MV-4-11 (cell line): ENCODE measurements around the gene PMM1.
"Not testable (repeated sequence)": the region's sequence is repeated elsewhere in the genome, so short reads cannot be mapped to it uniquely, and the experiment has no call there.

Experiments
- DNase-seq: peaks from one replicate; lab custom pipeline; 2025; lab: John Stamatoyannopoulos, UW

The PMM1 gene

DNA sequence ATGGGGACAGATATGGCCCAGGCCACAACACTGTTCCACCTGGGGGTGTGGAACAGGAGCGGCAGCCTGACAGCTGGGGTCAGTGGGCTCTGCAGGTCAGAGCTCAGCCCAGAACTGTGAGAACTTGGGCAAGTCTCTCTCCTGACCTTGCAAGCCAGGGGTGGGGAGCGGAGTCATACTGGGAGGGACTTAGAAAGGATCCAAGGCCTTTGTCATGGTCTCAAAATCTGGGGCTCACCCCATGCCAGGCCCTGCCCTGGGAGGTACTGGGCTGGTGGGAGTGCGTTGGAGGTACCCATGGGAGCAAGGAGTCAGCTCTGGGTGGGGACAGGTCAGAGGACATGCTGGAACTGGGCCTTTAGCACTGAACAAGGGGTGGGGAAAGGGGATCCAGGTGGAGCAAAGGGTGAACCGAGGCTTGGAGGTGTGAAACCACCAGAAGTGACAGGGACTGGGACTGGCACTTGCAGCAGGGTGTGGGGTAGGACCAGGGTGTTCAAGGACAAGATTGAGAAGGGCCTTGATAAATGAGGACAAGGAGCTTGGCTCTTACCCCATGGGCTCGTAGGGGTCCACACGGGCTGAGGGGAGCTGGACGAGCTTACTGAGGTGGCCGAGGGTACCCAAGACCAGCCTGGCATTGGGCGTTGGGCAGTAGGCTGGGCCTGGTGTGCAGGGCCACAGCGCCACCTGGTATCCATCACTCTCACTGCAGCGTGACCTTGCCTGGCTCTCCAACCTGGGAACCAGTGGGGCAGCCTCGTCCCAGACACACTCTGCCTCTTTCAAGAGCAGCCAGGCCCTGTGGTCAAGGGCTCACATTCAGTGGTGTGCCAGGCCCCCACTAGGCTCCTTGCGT, 7.4 kb upstream of the PMM1 start:
- peak; percentile 18 for DNase-seq

DNA sequence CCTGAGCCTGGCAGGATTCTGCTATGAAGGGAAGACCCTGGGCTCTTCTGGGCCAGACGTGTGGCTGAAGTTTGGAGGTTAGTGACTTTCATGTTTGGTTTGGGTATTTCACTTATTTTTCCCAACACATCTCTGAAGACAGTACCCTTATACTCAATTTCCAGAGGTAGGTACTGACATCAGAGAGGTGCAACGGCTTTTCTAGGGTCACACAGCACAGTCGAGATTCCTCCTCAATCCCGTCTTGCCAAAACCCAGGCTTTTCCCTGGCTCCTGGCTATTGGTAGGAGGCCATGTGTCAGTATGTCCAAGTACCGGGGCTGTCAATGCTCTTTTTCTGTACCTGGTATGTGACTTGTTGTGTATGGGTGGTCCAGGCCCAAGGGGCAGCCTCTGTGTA, 6.1 kb upstream of the PMM1 start:
- DNase-seq = no peak

DNA sequence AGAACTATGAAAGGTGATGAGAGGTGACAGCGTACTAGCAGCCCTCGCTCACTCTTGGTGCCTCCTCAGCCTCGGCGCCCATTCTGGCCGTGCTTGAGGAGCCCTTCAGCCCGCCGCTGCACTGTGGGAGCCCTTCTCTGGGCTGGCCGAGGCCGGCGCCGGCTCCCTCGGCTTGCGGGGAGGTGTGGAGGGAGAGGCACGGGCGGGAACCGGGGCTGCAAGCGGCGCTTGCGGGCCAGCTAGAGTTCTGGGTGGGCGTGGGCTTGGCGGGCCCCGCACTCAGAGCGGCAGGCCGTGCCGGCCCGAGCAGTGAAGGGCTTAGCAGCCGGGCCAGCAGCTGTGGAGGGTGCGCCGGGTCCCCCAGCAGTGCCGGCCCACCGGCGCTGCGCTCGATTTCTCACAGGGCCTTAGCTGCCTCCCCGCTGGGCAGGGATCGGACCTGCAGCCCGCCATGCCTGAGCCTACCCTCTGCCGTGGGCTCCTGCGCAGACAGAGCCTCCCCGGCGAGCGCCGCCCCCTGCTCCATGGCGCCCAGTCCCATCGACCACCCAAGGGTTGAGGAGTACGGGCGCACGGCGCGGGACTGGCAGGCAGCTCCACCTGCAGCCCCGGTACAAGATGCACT, 3.8 kb upstream of the PMM1 start:
- DNase-seq = not testable (repeated sequence)

DNA sequence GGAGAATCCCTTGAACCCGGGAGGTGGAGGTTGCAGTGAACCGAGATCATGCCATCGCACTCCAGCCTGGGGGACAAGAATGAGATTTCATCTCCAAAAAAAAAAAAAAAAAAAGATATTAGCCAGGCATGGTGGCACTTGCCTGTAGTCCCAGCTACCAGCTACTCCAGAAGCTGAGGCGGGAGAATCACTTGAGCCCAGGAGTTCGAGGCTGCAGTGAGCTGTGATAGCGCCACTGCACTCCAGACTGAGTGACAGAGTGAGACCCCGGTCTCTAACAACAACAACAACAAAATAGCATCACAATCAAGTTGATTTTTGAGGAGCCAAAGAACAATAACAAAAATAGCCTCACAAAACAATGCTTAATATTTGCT, 2.3 kb downstream of the PMM1 start:
- DNase-seq = no peak

DNA sequence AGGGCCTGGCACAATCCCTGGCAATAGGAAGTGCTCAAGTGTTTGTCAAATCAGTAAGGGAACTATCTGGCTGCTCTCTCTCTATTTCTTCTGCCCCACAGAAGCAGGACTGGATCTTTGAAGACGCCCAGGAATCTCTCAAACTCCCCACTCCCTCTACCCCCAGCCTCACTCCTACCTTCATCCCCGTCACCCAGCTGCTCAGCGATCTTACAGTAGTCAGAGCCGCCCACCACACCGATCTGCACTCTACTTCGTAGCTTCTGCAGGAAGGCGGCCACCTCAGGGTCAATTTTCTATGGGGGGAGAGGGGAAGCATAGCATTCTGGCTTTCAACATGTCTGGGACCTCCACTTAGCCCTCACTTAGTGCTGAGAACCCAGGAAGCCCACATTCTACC, 3.7 kb downstream of the PMM1 start:
- no peak for DNase-seq

DNA sequence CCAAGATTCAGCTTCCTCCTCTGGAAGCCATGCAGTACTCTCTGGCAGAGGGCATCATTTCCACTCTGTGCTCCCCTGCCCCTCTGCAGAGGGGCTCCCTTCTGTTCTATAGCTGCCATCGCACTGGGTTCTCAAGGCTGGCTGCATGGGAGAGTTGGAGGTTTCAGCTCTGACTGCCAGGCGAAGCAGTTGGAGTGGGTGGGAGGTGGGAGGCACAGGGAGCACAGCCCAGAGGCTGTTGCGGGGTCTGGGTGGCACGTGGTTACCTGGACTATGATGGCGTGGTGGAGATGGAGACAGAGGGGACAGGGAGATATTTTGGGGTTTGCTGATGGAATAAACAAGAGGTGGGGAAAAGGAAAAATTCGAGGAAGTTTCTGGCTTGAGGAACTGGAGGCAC, 4.8 kb downstream of the PMM1 start:
- DNase-seq = no peak

DNA sequence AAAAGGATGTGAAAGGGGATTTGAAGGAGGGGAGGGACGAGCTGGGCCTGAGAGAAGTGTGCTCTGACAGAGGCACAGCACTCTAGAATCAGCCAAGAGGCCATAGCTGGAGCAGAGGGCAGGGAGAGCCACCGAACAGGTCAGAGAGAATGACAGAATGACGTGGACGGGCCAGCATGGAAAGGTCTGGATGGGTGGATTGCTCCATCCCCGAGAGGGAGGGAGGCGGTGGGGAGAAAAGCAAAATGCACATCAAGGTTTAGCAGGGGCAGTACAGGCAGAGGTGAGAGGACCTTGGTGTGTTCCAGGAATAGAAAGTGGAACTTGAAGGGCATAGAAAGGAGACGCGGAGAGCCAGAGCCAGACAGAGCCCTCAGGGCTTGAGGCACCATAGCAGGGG, 6.9 kb downstream of the PMM1 start:
- peak; percentile 73 for DNase-seq

DNA sequence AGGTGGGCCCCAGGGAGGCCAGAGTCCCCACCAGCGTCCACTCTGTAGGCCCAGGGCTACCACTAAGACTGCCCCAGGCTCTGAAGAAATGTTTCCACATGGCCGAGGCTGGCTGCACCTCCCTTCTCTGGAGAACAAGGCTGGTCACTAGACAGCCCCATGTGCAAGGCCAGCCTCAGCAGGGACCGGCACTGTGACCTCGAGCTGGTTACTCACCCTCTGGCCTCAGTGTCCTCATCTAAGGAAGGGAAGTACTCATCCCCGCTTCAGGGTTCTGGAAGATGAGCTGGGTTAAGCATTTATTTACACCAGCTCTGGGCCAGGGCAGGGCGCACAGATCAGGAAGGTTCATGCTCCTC, 9.7 kb downstream of the PMM1 start:
- no peak for DNase-seq

DNA sequence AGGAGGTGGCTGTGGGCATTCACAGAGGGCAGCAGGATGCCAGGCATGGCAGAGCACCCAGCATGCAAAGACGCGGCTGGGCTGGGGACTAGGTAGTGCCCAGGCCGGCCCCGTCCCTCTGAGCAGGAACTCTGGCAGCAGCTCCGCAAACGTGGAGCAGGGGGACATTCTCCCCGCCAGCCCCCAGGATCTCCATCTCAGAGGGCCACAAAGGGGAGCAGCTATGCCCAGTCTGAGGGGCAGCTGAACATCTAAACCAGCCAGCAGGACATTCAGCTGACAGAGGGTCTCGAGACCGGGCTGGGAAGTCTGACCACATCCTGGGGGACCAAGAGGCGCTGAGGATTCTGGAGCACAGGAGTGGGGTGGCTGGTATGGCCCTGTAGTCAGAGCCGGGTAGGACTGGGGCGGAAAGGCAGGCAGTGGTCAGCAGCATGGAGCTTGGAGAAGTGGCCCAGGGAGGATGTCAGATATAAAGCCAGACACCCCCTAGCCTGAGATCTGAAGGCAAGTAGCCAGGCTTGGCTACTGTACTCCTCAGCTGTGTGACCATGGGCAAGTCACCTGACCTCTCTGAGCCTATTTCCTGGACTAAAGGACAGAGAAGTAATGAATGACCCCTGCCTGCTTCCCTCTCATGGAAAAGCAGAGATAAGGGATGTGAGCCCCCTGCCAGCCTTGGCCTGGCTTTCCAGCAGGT, 10.2 kb downstream of the PMM1 start:
- no peak for DNase-seq

DNA sequence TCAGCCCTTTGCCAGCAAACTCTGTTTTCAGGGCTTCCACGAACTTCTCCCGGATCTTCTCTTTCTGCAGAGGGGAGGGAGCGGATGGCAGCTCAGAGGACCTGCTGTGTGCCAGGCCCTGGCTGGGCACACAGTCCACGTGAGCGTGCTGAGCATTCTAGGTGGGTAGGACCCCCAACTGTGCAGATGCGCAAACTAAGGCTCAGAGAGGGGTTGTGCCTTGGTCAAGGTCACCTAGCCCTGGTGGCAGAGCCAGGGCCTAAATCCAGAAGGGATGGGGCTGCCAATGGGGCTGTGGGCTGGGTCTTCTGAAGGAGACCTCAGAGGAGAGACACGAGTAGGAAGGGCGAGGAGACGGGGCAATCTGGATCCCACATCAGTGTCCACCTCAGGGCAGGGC, 10.8 kb downstream of the PMM1 start:
- DNase-seq = no peak

DNA sequence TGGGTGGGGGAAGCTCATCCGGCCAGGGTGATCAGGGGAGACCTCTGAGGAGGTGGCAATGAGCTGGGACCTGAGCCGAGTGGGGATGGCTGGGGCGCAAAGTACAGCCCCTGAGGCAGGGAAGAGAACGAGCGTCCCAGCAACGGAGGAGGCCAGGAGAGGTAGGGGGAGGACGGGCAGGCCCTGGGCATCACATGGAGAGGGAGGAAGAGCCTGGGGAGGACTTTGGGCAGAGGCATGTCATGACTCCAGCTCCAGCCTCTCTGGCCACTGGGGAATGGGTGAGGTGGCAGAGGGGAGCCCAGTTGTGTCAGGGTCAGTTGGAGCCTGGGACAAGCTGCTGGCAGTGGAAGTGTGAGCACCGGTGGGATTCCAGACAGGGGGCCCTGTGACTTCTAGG, 11.5 kb downstream of the PMM1 start:
- DNase-seq = no peak

DNA sequence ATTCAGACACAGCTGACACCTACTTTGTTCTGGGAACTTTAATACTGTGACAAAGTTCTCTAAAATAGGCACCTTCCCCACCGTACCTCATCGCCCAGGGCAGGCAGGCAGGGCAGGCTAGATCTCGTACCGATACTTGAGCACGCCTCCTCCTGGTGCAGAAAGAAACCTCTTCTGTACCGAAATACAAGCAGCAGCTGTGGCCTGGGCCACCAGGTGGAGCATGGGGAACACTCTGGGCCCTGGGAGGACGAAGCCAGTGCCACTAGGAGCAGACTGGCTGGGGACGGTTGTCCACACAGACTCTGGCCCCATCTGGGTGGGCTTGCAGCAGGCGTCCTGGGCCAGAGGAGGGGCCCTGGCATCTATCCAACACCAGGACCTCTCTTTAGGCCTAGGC, 12.8 kb downstream of the PMM1 start:
- DNase-seq = peak; percentile 41

DNA sequence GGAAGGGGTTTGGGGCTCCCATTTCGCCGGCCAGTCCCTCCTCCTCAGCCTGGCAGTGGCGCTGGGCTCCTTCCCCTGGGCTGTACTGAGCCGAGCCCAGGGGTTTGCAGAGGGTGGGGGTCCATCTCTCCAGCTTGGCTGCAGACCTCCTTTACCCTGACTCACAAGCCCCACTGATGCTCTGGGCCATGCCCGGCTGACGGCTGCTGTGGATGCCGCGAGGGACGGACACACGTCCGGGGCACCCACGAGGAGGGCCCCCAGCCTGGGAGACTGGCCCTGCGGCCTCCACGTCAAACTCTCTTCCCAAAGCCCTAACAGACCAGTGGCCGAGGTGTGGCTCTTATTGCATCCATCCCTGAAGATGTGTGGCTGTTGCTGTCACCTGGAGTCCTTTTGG, 14.1 kb downstream of the PMM1 start:
- DNase-seq = no peak

DNA sequence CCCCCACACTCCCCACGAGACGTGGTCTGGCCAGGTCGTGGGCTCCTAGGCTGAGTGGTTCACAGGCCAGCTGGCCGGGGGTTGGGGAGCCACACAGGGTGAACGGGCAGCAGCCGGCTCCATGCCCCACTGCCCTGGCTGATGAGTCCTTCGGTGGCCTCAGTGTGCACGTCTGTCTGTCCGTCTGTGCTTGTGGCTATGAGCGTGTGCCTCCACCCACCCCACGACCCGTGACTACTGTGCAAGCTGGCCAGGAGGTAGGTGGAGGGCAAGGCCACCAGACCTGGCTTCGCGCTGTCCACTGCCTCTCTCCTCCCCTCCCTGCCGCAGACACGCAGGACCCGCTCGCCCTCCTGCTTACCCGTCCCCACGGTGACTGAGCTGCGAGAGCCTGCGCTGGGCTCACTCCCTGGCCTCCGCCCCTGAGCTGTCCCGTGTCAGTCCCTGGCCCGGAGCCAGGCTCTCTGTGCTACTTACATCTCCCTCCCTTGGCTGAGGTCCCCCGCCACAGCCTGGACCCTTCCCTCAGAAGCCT, 14.7 kb downstream of the PMM1 start:
- no peak for DNase-seq

DNA sequence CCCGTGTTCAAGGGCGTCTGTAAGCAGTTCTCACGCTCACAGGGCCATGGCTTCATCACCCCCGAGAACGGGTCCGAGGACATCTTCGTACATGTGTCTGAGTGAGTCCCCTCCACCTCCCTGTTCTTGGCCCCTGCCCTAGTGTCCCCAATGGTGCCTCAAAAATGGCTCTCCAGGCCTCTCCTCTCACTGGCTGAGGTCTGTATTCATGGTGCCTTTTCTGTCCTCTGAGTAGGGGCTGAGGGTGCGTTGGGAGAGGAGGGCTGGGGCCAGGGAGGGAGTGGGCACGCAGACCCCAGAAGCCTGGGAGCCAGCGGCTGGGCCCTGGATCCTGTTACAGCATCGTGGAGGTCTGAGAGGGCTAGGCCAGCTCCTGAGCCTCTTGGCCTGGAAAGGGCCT, 16.0 kb downstream of the PMM1 start:
- no peak for DNase-seq

DNA sequence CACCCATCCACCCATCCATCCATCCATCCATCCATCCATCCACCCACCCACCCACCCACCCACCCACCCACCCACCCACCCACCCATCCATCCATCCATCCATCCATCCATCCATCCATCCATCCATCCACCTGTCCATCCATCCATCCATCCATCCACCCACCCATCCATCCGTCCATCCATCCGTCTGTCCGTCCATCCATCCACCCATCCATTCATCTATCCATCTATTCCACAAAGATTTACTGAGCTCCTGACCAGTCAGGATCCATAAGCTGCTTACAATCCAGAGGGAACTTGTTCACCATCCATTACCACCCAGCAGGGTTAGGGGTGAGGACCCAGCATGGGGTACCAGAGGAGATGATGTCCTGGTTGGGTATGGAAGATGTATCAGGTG, 17.3 kb downstream of the PMM1 start:
- not testable (repeated sequence) for DNase-seq

DNA sequence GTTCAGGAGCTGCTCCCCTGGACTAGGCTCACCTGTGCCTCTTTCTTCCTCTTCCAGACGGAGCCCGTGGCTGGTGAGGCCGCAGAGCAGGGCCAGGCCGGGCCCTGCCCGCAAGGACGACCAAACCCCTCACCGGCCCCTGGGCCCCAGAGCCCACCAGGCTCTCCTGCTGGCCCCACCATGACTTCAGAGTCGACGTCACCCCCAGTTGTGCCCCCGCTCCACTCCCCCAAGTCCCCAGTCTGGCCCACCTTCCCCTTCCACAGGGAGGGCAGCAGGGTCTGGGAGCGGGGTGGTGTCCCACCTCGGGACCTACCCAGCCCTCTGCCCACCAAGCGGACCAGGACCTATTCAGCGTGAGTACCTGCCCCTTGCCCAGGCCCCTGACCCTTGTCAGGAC, 17.9 kb downstream of the PMM1 start:
- no peak for DNase-seq

DNA sequence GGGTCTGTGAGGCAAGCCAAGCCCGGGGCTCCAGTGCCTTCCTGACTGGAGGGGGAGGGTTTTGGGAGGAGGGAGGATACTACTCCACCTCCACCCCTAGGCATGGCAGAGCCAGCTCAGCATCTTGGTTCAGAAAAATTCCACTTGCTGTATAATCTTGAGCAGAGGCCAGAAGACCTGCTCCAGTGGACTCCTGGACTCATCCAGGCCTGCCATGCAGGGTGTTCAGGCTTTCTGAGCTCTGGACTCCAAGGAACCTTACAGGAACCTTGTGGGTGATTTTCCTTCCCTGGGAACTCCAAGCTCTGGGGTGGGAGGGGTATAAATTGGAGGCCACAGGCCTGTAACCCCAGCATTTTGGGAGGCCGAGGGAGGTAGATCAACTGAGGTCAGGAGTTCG, 19.4 kb downstream of the PMM1 start:
- no peak for DNase-seq

DNA sequence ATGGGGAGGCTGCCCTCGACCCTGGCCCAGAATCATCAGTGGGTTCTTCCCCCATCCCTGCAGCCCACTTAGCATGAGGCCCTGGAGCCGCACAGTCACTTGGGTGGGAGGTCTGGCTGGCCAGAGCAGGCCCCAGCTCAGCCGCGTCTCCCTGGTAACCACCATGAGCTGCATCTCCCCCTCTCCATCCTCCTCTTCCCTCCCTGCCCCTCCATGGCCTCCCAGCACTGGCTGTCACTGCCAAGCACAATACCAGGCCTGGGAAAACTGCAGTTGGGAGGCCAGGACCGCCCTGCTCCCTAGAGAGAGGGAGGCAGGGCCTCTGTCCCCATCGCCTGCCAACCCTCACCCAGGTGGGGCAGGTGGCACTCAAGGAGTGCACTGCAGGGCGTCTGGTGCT, 20.8 kb downstream of the PMM1 start:
- no peak for DNase-seq

DNA sequence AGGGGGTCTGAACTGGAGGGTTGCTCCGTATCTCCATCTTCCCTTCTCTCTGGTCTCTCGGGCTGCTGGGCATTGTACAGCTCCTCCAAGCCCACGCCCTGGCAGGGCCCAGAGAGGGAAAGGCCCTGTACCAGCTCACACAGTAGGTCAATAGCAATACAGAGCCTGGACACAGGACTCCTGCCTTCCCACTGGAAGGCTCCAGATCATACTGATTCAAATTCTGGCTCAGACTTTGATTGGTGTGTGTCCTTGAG, 22.2 kb downstream of the PMM1 start:
- DNase-seq = no peak

DNA sequence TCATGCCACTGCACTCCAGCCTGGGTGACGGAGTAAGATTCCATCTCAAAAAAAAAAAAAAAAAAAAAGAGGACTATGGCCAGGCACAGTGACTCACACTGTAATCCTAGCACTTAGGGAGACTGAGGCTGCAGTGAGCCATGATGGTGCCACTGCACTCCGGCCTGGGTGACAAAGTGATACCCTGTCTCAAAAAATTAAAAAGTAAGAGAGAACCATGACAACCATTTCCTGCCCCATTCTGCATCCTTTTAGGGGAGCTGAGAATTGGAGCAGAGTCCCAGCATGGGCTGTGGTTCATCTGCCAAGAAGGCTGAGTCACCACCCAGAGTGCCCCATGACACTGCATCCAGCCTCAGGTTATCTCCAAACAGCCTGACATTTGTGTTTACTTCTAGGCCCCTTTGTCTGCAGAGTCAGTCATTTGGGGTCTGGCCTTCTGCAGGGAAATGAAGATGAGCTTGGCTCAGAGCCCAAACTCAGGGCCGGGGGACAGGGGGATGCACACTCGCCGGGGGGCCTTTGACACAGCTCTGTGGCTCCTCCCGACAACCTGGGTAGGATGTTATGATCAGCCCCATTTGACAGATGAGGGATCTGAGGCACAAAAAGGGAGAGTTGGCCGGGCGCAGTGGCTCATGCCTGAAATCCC, 24.1 kb downstream of the PMM1 start:
- peak; percentile 41 for DNase-seq

DNA sequence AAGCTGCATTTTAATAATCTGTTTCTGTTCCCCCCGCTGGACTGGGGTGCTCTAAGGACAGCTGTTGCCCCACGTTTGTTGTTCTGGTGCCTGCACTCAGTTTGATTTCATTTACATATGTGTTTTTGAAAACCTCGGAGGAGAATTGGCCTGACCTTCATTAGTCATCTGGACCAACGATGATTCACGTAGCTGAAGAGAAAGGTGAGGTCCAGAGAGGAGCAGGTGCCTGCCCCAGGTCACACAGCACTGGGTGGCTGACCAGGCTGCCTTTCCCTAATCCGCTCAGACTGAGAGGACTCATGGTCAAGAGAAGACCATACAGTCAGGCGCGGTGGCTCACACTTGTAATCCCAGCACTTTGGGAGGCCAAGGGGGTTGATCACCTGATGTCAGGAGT, 25.1 kb downstream of the PMM1 start:
- DNase-seq = no peak
